ENCODE results near the gene TMEM95.
A peak's percentile ranks its signal among the peaks of the same experiment; 100 is the strongest.

TMEM95 gene

DNA sequence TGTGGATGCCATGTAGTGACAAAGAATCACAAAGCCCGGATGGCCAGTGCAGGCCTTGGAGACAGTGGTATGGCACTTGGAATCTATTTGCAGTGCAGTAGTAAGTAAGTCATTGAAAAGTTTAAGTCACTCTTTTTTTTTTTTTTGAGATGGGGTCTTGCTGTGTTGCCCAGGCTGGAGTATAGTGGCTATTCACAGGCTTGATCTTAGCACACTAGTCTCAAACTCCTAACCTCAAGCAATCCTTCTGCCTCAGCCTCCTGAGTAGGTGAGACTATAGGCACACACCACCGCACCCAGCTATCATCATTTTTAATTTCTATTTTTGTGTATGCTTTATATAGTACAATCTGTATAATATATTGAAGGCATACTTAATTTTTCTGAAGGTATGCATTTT, 43.7 kb downstream of the TMEM95 start:
- no peak for FAIRE-seq
- no peak for DNase-seq (ENCODE audit: insufficient read length, low spot score)
- TF ChIP-seq TAF1 (IDR thresholded peaks at IDR 0.05; ENCODE audit: low read depth, low read length): no peak
- no peak for TF ChIP-seq SPI1 (IDR thresholded peaks at IDR 0.05; ENCODE audit: low read depth, low read length)
- no peak for TF ChIP-seq PAX5 (IDR thresholded peaks at IDR 0.05; ENCODE audit: insufficient read depth, low read length, severe bottlenecking)
- TF ChIP-seq POLR2A (IDR thresholded peaks at IDR 0.05; ENCODE audit: low read depth, low read length): no peak
- TF ChIP-seq POLR2AphosphoS5 (IDR thresholded peaks at IDR 0.05; ENCODE audit: low read depth, low read length): no peak
- TF ChIP-seq POU2F2 (IDR thresholded peaks at IDR 0.05; ENCODE audit: low read depth, low read length): no peak

DNA sequence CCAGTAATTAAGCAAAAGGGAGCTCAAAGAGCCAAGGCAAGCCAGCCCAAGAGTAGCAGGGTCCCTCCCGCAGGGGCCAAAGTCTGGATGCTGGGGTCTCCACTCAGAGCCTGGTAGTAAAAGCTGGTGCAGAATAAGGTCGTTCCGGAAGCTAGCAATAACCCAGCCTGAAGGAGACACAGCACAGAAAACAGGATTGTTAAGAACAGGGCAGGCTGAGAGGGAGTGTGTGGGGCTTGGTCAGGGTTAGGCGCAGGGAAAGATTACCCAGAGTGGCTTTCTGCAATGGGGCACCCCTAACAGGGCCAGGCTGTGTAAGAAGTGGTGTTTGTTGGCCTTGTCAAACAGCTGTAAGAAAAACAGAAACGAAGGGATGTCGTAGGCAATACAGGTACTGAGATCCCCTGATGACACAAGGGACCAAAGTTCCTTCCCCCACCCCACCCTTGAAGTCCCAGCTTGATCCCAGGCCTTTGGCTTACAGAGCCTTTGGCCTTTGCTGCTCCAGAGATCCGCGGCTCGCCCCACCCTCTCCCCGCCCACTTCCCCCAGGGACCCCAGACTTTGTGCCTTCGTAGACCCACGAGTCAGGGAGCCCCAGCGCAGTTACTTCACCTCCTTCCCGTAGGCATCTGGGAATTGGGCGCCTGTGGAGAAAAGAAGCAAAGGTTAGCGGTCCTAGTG, 48.2 kb downstream of the TMEM95 start:
- DNase-seq (ENCODE audit: insufficient read length, low spot score) (no peak), FAIRE-seq (peak; percentile 40)
- no peak for TF ChIP-seq PAX5 (IDR thresholded peaks at IDR 0.05; ENCODE audit: insufficient read depth, low read length, severe bottlenecking)
- no peak for TF ChIP-seq TAF1 (IDR thresholded peaks at IDR 0.05; ENCODE audit: low read depth, low read length)
- TF ChIP-seq POLR2AphosphoS5 (IDR thresholded peaks at IDR 0.05; ENCODE audit: low read depth, low read length): no peak
- no peak for TF ChIP-seq POLR2A (IDR thresholded peaks at IDR 0.05; ENCODE audit: low read depth, low read length)
- TF ChIP-seq POU2F2 (IDR thresholded peaks at IDR 0.05; ENCODE audit: low read depth, low read length): no peak
- no peak for TF ChIP-seq SPI1 (IDR thresholded peaks at IDR 0.05; ENCODE audit: low read depth, low read length)

DNA sequence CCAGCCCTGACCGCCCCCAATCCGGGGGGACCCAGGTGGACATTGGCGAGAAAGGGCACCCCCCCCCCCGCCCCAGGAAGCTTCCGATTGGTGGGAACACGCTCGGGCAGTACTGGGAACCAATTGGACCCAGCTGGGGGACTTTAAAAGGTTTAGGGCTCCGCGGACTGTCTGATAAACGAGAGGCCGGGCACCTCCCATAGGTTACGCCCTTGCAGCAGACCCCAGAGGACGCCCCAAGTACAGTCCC, 48.7 kb downstream of the TMEM95 start:
- DNase-seq (ENCODE audit: insufficient read length, low spot score): no peak
- FAIRE-seq: no peak
- TF ChIP-seq POLR2A (IDR thresholded peaks at IDR 0.05; ENCODE audit: low read depth, low read length) (no peak), PAX5 (IDR thresholded peaks at IDR 0.05; ENCODE audit: insufficient read depth, low read length, severe bottlenecking) (no peak), SPI1 (IDR thresholded peaks at IDR 0.05; ENCODE audit: low read depth, low read length) (no peak), POLR2AphosphoS5 (IDR thresholded peaks at IDR 0.05; ENCODE audit: low read depth, low read length) (no peak), POU2F2 (IDR thresholded peaks at IDR 0.05; ENCODE audit: low read depth, low read length) (no peak), TAF1 (IDR thresholded peaks at IDR 0.05; ENCODE audit: low read depth, low read length) (no peak)

DNA sequence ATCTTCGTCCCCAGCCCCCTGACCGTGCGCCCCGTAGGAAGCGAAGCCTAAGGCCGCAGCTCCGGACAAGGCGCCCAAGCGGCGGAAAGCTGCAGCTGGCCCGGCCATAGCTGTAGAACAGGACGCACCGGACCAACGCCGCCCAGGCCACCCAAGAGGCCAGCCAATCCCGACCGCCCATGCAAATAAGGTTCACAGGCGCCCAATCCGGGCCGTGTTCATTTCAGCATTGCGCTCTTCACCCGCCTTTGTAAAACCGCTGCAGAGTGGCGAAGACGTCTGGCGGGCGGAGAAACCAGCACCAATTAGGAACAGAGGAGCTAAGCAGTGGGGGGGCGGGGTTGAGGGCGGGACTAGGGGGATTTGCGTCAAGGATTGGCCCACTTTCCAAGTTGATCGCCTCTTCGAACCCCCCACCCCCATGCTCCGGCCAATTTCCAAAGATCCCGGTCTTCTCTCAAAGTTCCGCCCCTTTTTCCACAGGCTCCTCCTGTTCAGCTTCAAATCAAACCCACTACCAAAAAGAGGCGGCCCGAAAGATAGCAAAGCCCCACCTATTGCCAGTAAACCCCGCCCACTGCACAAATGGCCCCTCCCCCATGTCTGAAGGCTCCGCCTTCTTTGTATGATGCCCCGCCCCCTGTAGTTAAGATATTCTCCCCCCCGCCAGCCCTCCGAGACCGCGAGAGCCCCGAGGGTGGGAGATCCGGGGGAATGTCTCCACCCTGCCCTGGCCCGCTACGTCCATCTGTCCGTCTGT, 49.2 kb downstream of the TMEM95 start, which contains the start of gene TMEM256:
Gene TMEM256 (minus strand): TSS at position 121 of the 760 bp plus-strand sequence. CDS start 13 bp downstream, at position 108.
- TF ChIP-seq POU2F2 (IDR thresholded peaks at IDR 0.05; ENCODE audit: low read depth, low read length): peak; percentile 99
- TF ChIP-seq POLR2AphosphoS5 (IDR thresholded peaks at IDR 0.05; ENCODE audit: low read depth, low read length): peak; percentile 85
- TF ChIP-seq TAF1 (IDR thresholded peaks at IDR 0.05; ENCODE audit: low read depth, low read length): peak; percentile 73; the same call in 1 of the 2 replicates
- no peak for TF ChIP-seq PAX5 (IDR thresholded peaks at IDR 0.05; ENCODE audit: insufficient read depth, low read length, severe bottlenecking)
- TF ChIP-seq SPI1 (IDR thresholded peaks at IDR 0.05; ENCODE audit: low read depth, low read length): no peak
- TF ChIP-seq POLR2A (IDR thresholded peaks at IDR 0.05; ENCODE audit: low read depth, low read length): peak; percentile 77
- peak; percentile 99 for FAIRE-seq
- DNase-seq (ENCODE audit: insufficient read length, low spot score): peak; percentile 94

DNA sequence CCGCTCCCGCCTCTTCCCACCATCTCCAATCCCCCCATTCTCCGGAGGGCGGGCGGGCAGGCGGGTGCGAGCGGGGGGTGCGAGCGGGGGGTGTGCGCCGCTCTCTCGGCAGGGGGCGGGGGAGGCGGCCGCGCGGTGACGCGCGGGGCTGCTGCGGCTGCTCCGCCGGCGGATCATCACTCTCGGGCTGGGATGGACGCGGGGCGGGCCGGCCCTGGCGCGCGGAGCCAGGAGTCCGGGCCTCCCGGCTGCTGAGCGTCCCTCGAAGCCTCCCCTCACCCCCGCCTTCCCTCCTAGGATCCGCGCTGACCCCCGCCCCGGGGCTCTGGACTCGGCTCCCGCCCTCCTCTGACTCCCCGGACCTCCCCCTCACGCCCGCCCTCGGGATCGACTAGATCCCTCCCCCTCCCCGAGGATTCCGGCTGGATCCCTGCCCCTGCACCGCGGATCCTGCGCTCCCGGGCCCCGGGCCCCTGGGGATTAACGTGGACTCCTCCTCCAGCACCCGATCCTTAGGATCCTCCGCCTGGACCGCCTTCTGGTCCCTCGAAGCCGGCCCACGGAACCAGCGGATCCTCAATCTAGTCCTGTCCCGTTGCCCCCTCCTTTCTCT, 49.9 kb downstream of the TMEM95 start:
- DNase-seq (ENCODE audit: insufficient read length, low spot score): no peak
- TF ChIP-seq PAX5 (IDR thresholded peaks at IDR 0.05; ENCODE audit: insufficient read depth, low read length, severe bottlenecking) (no peak), POLR2A (IDR thresholded peaks at IDR 0.05; ENCODE audit: low read depth, low read length) (no peak), POLR2AphosphoS5 (IDR thresholded peaks at IDR 0.05; ENCODE audit: low read depth, low read length) (no peak), TAF1 (IDR thresholded peaks at IDR 0.05; ENCODE audit: low read depth, low read length) (no peak), POU2F2 (IDR thresholded peaks at IDR 0.05; ENCODE audit: low read depth, low read length) (no peak), SPI1 (IDR thresholded peaks at IDR 0.05; ENCODE audit: low read depth, low read length) (no peak)
- FAIRE-seq: no peak

DNA sequence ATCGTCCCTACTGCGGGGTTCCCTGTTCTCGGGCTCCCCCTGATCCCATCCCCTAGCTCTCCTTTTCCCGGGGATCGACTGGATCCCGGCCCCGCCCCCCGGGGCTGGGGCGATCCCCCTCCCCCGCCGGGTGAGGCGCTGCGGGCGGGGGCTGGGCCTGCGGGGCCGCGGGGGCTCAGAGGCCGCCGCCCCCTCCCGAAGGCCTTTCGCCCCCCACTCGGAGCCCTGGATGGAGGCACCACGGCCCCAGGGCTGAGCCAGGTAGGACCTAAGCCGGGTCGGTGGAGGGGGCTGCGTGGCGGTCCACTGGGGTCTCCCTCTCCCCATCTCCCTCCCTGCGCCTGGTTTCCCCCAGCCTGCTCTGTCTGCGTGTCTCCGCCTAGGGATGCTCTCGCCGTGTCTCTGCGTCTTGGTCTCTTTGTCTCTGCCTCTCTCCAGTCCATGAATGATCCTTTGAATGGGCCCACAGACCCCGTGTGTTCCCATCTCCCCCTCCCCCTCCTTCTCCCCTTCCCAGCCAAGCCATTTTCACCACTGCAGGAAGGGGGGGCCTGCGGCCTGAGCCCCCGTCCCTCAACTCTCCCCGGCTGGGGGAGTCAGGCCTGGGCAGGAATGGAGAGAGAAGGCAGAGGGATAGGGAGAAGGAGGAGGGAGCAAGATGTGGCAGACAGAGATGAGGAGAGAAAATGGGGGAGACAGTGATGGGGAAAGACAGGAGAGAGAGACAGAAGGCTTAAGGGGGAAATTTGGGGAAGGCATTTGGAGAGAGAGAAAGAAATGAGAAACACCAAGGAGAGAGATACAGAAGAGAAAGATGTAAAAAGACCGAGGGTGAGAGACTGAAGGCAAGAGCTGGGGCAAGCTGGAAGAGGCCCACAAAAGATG, 50.6 kb downstream of the TMEM95 start:
- no peak for FAIRE-seq
- no peak for DNase-seq (ENCODE audit: insufficient read length, low spot score)
- TF ChIP-seq SPI1 (IDR thresholded peaks at IDR 0.05; ENCODE audit: low read depth, low read length) (no peak), TAF1 (IDR thresholded peaks at IDR 0.05; ENCODE audit: low read depth, low read length) (no peak)

DNA sequence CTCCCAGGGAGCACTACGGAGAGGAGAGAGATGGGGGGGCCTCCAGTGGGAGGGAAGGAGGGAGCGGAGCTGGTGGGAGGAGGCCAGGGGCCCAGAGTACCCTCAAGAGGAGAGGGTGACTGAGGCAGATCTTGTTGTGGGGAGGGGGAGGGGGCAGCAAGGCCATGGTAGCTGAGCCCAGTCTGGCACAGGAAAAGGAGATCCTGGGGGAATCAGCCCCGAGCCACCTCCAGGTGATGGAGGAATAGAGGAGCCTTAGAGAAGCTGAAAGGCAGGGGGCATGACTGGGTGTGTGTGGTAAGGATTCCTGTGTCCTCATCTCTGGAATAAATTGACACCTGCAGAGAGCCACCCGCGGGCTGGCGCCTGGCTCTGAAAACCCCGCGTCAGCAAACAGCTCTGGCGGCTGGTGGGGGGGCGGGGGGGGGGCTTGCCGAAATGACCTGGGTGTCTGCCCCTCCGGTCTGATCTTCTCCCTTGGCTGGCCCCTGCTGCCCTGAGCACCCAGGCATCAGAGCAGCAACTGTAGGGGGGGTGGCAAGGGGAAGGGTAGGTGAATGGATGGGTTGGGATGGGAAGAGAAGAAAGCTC, 51.4 kb downstream of the TMEM95 start:
- TF ChIP-seq PAX5 (IDR thresholded peaks at IDR 0.05; ENCODE audit: insufficient read depth, low read length, severe bottlenecking) (no peak), POU2F2 (IDR thresholded peaks at IDR 0.05; ENCODE audit: low read depth, low read length) (no peak), TAF1 (IDR thresholded peaks at IDR 0.05; ENCODE audit: low read depth, low read length) (no peak), POLR2AphosphoS5 (IDR thresholded peaks at IDR 0.05; ENCODE audit: low read depth, low read length) (no peak), POLR2A (IDR thresholded peaks at IDR 0.05; ENCODE audit: low read depth, low read length) (no peak), SPI1 (IDR thresholded peaks at IDR 0.05; ENCODE audit: low read depth, low read length) (no peak)
- FAIRE-seq (no peak), DNase-seq (ENCODE audit: insufficient read length, low spot score) (no peak)

Measured in GM12891 (cell line).